GM13976 (cell line): ENCODE results near the gene MUC21.

Experiments
- DNase-seq: peaks from one replicate; pipeline ENCODE4 v3.0.0; 2012; ENCODE audit warnings: low spot score
- in situ Hi-C: fragments of 300-500 bp; cut with MboI; formaldehyde crosslinking; loops from one replicate; pipeline ENCODE4 v1.12.0; 2022; ENCODE audit warnings: low sequenced_read_pairs, mixed read lengths, inconsistent platforms; ENCODE audit not compliant: unreplicated experiment
- TF ChIP-seq, protein P1 (sequence below): IDR thresholded peaks from 2 replicates; pipeline ENCODE4 v1.5.1; 2012; ENCODE audit warnings: borderline replicate concordance, mild to moderate bottlenecking; ENCODE audit not compliant: insufficient read depth; ENCODE audit errors: extremely low read depth, missing control alignments, control extremely low read depth

The MUC21 gene

GRCh38 chr6:31004794-31005193 lies 21.3 kb downstream of the MUC21 start:
- in situ Hi-C loops = no loop called here
- TF ChIP-seq, protein P1, sequence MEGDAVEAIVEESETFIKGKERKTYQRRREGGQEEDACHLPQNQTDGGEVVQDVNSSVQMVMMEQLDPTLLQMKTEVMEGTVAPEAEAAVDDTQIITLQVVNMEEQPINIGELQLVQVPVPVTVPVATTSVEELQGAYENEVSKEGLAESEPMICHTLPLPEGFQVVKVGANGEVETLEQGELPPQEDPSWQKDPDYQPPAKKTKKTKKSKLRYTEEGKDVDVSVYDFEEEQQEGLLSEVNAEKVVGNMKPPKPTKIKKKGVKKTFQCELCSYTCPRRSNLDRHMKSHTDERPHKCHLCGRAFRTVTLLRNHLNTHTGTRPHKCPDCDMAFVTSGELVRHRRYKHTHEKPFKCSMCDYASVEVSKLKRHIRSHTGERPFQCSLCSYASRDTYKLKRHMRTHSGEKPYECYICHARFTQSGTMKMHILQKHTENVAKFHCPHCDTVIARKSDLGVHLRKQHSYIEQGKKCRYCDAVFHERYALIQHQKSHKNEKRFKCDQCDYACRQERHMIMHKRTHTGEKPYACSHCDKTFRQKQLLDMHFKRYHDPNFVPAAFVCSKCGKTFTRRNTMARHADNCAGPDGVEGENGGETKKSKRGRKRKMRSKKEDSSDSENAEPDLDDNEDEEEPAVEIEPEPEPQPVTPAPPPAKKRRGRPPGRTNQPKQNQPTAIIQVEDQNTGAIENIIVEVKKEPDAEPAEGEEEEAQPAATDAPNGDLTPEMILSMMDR = no peak
- DNase-seq = no peak

DNA sequence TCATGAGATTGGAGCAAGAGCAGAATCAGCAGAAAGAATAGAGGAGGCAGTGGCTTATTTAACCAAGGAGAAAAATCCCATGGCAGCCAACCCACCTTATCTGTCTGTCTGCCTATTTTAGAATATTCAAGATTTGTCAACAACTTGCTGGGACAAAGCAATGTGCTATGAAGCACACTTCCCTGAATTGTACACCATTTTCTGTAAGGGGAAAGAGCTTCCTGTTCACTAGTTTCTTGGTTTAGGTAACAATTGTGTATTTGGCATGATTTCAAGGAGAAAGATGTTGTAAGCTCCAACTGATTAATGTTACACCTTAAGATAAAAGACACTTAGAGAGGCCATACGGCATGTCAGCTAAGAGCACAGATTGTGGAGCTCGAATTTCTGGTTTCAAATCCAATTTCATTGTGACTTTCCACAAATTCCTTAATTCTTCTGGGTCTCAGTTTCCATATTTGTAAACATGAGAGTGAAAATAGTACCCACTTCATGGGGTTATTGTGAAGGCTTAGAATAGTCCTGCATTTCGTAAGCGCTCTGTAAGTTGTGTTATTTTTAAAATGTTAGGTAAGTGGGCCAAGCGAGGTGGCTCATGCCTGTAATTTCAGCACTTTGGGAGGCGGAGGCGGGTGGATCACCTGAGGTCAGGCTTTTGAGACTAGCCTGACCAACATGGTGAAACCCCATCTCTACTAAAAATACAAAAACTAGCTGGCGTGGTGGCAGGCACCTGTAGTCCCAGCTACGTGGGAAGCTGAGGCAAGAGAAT lies 21.9 kb downstream of the MUC21 start:
- TF ChIP-seq, protein P1 = no peak
- no peak for DNase-seq
- in situ Hi-C loops = no loop called here

DNA sequence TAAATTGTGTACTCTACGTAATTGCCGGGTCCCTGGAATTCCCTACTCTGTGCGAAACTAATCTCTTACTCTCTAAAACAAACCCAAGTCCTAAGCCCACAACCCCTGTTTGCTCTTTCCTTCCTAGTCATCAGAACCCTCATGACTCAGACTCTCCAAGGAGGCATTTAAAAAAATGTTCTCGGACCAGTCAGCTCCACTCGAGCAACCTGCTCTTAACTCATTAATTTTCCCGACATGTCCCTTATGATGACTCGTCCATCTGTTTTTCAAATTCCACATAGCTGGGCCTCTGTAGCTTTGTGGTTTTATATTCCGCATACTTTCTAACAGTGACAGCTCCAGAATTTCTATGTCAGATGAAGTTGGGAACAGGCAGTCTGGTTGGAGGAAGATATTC lies 24.2 kb downstream of the MUC21 start:
- in situ Hi-C loops = no loop called here
- DNase-seq = no peak
- TF ChIP-seq, protein P1 = no peak

GRCh38 chr6:31008165-31008564 lies 24.6 kb downstream of the MUC21 start:
- TF ChIP-seq, protein P1 = no peak
- no peak for DNase-seq
- in situ Hi-C loops = no loop called here

DNA sequence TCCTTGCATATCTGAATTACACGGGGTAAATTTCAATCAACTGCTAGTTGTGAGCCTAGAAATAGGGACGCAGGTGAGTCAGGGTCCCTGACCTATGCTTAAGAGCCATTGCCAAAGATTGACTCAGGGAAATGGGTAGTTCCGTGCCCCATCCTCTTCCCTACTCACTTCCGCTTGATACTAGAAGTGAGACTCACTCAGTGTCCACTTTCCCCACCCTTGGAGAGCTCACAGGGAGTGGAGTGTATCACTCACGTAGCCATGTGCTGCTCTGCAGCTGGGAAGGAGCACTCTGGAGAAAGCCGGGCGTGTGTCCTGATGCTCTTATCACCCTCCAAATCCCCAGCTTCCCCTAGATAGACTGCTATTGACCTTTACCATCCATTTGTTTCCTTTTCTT lies 26.2 kb downstream of the MUC21 start:
- TF ChIP-seq, protein P1 = no peak
- in situ Hi-C loops = no loop called here

DNA sequence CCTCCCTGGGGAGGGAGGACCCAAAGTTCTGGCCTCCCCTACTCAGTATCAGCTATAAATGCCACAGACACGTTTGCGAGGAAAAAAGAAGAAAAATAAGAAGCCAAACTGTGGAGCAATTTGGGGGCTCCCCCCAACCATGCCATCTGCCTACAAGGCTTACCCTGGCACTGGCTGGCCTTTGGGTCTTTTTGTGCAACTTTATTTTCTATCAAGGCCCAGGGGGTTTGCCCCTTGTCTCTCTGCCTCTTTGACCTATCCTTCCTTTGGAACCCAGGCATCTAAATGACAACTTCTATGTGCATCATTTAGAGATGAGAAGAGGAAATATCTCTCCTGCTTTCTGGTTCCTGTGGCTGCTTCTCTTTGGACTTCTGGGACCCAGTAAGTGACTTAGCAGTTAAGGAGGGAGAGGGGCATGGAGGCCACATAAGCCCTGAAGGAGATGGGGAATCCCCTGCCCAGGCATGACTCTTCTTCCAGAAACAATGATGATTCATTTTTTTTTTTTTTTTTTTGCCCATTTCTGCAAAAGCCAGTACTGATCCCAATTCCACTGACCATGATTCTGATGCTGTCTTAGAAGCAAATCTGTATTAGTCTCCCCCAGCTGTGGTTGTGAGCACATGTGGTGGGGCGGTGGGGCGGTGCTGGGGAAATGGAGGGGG lies 27.0 kb downstream of the MUC21 start, which contains the start of gene MUC22:
MUC22 (plus strand) TSS at position 82 of the 668 bp plus-strand sequence; CDS start at position 315, 233 bp downstream.
- DNase-seq = no peak
- in situ Hi-C loops = no loop called here
- TF ChIP-seq, protein P1 = no peak

More for the DNA sequence above, 26.2 kb downstream of the MUC21 start:
- DNase-seq = no peak
